A673 (cell line): Measurements from ENCODE around the gene MARCO. TPM values are rescaled to one million over a fixed set of nuclear protein-coding genes. Genes with fewer than 3 reads are reported as not detected.

Source experiments
- BruUV-seq: library from RNA; stranded (reverse); fragments of 400-500 nt; replicated peaks from 2 replicates; lab custom pipeline; 2021; lab: Mats Ljungman, UMichigan
- CTCF ChIA-PET: fragments of 300-600 bp; sonication (Branson Sonifier 250); formaldehyde crosslinking; loops from one replicate; lab custom pipeline; 2022; ENCODE audit warnings: antibody characterized with exemption; lab: Charles Lee
- POLR2A ChIA-PET: fragments of 300-600 bp; sonication (Branson Sonifier 250); formaldehyde crosslinking; loops from one replicate; lab custom pipeline; 2022; ENCODE audit warnings: antibody characterized with exemption; ENCODE audit not compliant: low non-redundant PET; lab: Charles Lee
- DNase-seq: peaks from one replicate; pipeline ENCODE4 v3.0.0-alpha.2; 2015; ENCODE audit warnings: low spot score
- H3K27ac ChIP-seq: fragments of 200-600 bp; sonication (generic); 2 replicates; pipeline ENCODE4 v1.5.1; 2016; ENCODE audit warnings: mixed run types, low read depth, mild to moderate bottlenecking, mixed read lengths, antibody characterized with exemption, low read length; ENCODE audit not compliant: poor library complexity, severe bottlenecking
- H3K27me3 ChIP-seq: fragments of 200-600 bp; sonication (generic); replicated peaks from 2 replicates; pipeline ENCODE4 v1.6.1; 2017; ENCODE audit warnings: mixed run types, low read depth, mild to moderate bottlenecking, mixed read lengths, antibody characterized with exemption, low read length; ENCODE audit not compliant: insufficient read depth, poor library complexity
- H3K36me3 ChIP-seq: fragments of 200-600 bp; sonication (generic); 2 replicates; pipeline ENCODE4 v1.6.1; 2016; ENCODE audit warnings: mixed run types, mild to moderate bottlenecking, mixed read lengths, antibody characterized with exemption, low read length; ENCODE audit not compliant: insufficient read depth, poor library complexity, severe bottlenecking
- H3K4me1 ChIP-seq: fragments of 200-600 bp; sonication (generic); 2 replicates; pipeline ENCODE4 v1.6.1; 2017; ENCODE audit warnings: mixed run types, mild to moderate bottlenecking, mixed read lengths, antibody characterized with exemption, low read length; ENCODE audit not compliant: insufficient read depth, poor library complexity, severe bottlenecking
- H3K4me3 ChIP-seq: fragments of 200-600 bp; sonication (generic); 2 replicates; pipeline ENCODE4 v1.5.1; 2016; ENCODE audit warnings: low read depth, mixed run types, mild to moderate bottlenecking, mixed read lengths, low read length; ENCODE audit not compliant: poor library complexity, severe bottlenecking
- H3K9me3 ChIP-seq: fragments of 200-600 bp; sonication (generic); 2 replicates; pipeline ENCODE4 v1.6.1; 2016; ENCODE audit warnings: mixed run types, low read depth, mild to moderate bottlenecking, mixed read lengths, antibody characterized with exemption, low read length; ENCODE audit not compliant: poor library complexity, severe bottlenecking
- EZH2 ChIP-seq: fragments of 200-600 bp; sonication (generic); IDR thresholded peaks from 2 replicates; pipeline ENCODE4 v1.6.1; 2017; ENCODE audit warnings: borderline replicate concordance, low read depth, mild to moderate bottlenecking, mixed read lengths, antibody characterized with exemption, low read length; ENCODE audit not compliant: poor library complexity, severe bottlenecking
- intact Hi-C: fragments of 100-400 bp; cut with micrococcal nuclease; formaldehyde crosslinking; loops from one replicate; pipeline ENCODE4 v1.10.0; 2022; ENCODE audit not compliant: unreplicated experiment
- total RNA-seq: library from RNA; stranded (reverse); gene quantifications from 2 replicates; pipeline ENCODE4 v1.2.3, GENCODE V29; 2021
- TF ChIP-seq, protein P1 (sequence below): fragments of 300-800, 200-600 bp; sonication (generic); conservative IDR thresholded peaks from 2 replicates; pipeline ENCODE4 v1.5.1; 2017; ENCODE audit warnings: low read depth, mild to moderate bottlenecking, antibody characterized with exemption, low read length, moderate library complexity, mixed read lengths

MARCO gene
- total RNA-seq, 1 experiment from 2014 or later = not detected

DNA sequence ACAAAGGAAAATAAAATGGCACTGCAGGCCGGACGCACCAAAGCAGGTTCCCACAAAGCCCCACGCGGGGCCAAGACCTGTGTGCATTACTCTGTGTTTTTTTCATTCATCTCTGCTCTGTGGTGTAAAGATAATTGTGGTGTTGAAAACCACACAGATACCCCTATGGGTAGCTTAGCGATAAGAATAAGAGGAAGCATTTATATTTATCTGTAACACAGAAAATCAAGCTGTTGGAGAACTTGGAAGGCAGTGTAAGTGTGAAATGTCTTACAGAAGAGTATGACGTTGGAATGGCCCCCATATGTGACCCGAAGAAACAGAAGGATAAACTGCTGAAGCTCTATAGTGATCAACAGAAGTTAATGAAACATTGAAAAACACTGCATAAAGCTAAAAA, 20.3 kb upstream of the MARCO start:
- intact Hi-C loops = no loop called here
- Histone ChIP-seq H3K27me3 (peaks cover 13% of the 10 kb centered on the region), H3K9me3 (no peaks in the 10 kb centered on the region), H3K27ac (no peak overlapping the region), H3K4me3 (no peak overlapping the region), H3K4me1 (no peaks in the 10 kb centered on the region), H3K36me3 (no peaks in the 10 kb centered on the region)
- ChIA-PET CTCF (no interaction called here), POLR2A (no interaction called here)
- no peak for DNase-seq
- no TSS peak for BruUV-seq
- no peak for TF ChIP-seq EZH2
- TF ChIP-seq, protein P1, sequence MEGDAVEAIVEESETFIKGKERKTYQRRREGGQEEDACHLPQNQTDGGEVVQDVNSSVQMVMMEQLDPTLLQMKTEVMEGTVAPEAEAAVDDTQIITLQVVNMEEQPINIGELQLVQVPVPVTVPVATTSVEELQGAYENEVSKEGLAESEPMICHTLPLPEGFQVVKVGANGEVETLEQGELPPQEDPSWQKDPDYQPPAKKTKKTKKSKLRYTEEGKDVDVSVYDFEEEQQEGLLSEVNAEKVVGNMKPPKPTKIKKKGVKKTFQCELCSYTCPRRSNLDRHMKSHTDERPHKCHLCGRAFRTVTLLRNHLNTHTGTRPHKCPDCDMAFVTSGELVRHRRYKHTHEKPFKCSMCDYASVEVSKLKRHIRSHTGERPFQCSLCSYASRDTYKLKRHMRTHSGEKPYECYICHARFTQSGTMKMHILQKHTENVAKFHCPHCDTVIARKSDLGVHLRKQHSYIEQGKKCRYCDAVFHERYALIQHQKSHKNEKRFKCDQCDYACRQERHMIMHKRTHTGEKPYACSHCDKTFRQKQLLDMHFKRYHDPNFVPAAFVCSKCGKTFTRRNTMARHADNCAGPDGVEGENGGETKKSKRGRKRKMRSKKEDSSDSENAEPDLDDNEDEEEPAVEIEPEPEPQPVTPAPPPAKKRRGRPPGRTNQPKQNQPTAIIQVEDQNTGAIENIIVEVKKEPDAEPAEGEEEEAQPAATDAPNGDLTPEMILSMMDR = no peak

DNA sequence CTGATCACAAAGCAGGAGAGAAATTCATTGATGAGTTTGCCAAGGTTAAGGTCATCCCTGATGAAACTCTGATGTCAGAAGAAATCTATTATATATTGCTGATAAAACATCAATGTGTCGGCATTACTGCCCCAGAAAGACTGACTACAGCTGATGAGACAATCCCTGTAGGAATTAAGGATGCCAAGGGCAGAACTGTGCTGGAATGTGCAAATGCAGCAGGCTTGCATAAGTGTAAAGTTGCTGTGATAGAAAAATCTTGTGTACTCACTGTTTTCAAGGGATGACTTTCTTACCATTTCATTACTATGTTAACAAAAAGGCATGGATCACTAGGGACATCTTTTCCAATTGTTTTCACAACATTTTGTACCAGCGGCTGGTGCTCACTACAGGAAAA, 19.7 kb upstream of the MARCO start:
- Histone ChIP-seq H3K4me3 (no peak overlapping the region), H3K27ac (no peak overlapping the region), H3K9me3 (no peaks in the 10 kb centered on the region), H3K4me1 (no peaks in the 10 kb centered on the region), H3K27me3 (peaks cover 13% of the 10 kb centered on the region), H3K36me3 (no peaks in the 10 kb centered on the region)
- no TSS peak for BruUV-seq
- intact Hi-C loops = no loop called here
- POLR2A ChIA-PET = no interaction called here
- DNase-seq = no peak
- TF ChIP-seq, protein P1 = no peak
- no peak for TF ChIP-seq EZH2
- CTCF ChIA-PET = no interaction called here

GRCh38 chr2:118923371-118923770, 18.6 kb upstream of the MARCO start:
- no peak for DNase-seq
- no peaks in the 10 kb centered on the region for H3K9me3 ChIP-seq
- TF ChIP-seq, protein P1 = no peak
- TF ChIP-seq EZH2 = no peak
- intact Hi-C loops = no loop called here
- no TSS peak for BruUV-seq
- H3K4me1 ChIP-seq = no peaks in the 10 kb centered on the region
- H3K27ac ChIP-seq = no peak overlapping the region
- ChIA-PET POLR2A (no interaction called here), CTCF (no interaction called here)
- H3K4me3 ChIP-seq = no peak overlapping the region
- no peaks in the 10 kb centered on the region for H3K36me3 ChIP-seq
- peaks cover 13% of the 10 kb centered on the region for H3K27me3 ChIP-seq
